HUES6 (cell line): ENCODE measurements around the gene UROS.

Experiments used
- H3K27ac ChIP-seq: 2 replicates; pipeline ENCODE4 v1.7.0; 2013; ENCODE audit warnings: low read depth, mild to moderate bottlenecking, low read length, inconsistent platforms
- H3K27me3 ChIP-seq: 2 replicates; pipeline ENCODE4 v1.6.1; 2013; ENCODE audit warnings: low read length; ENCODE audit not compliant: control insufficient read depth, insufficient read depth
- H3K36me3 ChIP-seq: 2 replicates; pipeline ENCODE4 v1.6.1; 2013; ENCODE audit warnings: low read length; ENCODE audit not compliant: control insufficient read depth, insufficient read depth
- H3K4me1 ChIP-seq: 2 replicates; pipeline ENCODE4 v1.6.1; 2013; ENCODE audit warnings: low read length; ENCODE audit not compliant: control insufficient read depth, insufficient read depth
- H3K4me3 ChIP-seq: 2 replicates; pipeline ENCODE4 v1.5.1; 2013; ENCODE audit warnings: low read depth, low read length
- H3K9ac ChIP-seq: one replicate; pipeline ENCODE4 v1.6.1; 2013; ENCODE audit warnings: mild to moderate bottlenecking, low read length
- H3K9me3 ChIP-seq: 2 replicates; pipeline ENCODE4 v1.6.1; 2013; ENCODE audit warnings: low read depth, low read length; ENCODE audit not compliant: control insufficient read depth, insufficient read depth

The UROS gene

DNA sequence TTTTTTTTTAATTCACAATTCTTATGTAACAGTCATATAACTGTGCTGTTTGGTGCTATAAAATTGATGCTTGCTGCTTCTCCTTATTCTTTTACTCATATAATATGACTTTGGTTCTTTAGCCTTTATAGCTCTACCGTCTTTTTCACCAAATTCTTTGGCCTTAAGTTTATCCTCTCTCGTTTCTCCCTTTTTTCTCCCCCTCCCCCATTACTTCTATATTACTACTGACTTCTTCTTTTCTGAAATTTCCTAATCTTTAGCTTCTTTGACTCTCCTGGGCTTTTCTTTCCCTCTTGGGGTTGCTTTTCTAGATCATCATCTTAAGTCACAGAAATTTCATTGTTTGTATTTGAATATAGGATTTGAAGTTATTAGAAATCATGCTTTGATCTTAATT, 4.1 kb upstream of the UROS start:
- no peak overlapping the region for H3K4me3 ChIP-seq
- H3K9ac ChIP-seq: no peak overlapping the region
- no peaks in the 10 kb centered on the region for H3K9me3 ChIP-seq
- H3K4me1 ChIP-seq: peaks cover 14% of the 10 kb centered on the region
- H3K36me3 ChIP-seq: peaks cover 66% of the 10 kb centered on the region
- no peaks in the 10 kb centered on the region for H3K27me3 ChIP-seq
- H3K27ac ChIP-seq: no peak overlapping the region

DNA sequence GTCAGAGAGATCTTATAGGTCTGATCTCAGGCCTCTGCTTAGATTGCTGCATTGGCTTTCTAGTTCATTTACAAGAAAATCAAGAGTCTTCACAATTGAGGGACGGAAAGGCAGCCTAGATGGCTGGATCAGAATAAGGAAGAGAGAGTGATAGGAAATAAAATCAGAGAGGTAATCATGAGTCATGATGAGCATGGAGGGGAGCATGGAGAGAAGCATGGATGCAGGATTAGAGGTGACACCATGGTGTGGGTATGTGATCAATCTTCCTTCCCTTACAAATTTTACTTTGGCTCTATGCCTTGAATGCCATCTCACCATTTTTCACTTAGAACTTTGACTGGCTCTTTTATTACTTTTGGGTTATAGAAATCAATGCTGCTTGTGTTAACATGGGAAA, 1.7 kb upstream of the UROS start:
- Histone ChIP-seq H3K27ac (no peak overlapping the region), H3K9me3 (no peaks in the 10 kb centered on the region), H3K27me3 (no peaks in the 10 kb centered on the region), H3K36me3 (peaks cover 42% of the 10 kb centered on the region), H3K4me1 (peaks cover 14% of the 10 kb centered on the region), H3K4me3 (peak overlapping the region; percentile 90), H3K9ac (peak overlapping the region; percentile 98)

DNA sequence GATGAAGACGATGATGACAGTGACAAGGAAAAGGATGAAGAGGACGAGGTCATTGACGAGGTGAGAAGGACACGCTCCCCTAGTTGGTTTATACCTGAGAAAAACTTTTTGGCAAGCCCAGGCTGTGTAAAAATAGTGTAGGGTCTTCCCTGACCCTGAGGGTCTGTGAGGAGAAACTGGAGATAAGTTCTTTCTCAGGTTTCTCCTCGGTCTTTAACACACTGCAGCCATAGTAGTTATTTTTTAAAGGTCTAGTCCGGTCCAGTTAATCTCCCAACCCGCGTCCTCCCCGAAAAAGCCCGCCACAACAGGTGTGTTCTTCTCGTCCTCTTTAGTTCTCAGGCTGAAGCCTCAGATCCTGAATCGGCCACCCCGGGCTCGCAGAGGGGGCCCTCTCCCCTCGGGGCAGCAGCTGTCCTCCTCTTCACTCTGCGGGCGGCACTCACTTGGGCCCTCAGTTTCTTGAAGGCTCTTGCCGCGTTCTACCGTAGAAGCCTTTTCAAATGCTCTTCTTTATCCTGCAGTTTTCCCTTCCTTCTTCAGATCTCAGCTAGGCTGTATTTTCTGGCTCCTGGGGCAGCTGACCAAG, 699 bp upstream of the UROS start:
- Histone ChIP-seq H3K9ac (peak overlapping the region; percentile 98), H3K27ac (peak overlapping the region; percentile 98), H3K36me3 (peaks cover 32% of the 10 kb centered on the region)

DNA sequence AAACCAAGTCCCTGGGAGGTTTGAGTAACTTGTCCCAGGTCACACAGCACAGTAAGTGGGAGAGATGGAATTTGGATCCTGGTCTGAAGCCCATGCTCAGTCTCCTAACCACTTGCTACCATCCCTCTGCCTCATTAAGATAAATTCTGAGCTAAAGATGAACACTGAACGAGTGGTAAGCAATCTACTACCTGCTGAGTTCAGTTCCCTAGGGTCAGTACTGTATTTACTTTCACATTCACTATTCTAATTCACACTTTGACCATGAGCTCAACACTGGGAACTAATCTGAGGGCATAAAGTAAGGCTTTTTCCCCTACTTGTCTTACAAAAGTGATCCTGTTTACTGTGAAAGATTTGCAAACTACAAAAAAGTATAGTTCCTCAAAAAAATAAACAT, 2.4 kb downstream of the UROS start:
- H3K27me3 ChIP-seq: no peaks in the 10 kb centered on the region
- no peak overlapping the region for H3K4me3 ChIP-seq
- H3K4me1 ChIP-seq: peaks cover 13% of the 10 kb centered on the region
- no peak overlapping the region for H3K27ac ChIP-seq
- peaks cover 8% of the 10 kb centered on the region; the same call in 1 of the 2 replicates for H3K36me3 ChIP-seq
- no peak overlapping the region for H3K9ac ChIP-seq
- no peaks in the 10 kb centered on the region for H3K9me3 ChIP-seq

More for the DNA sequence above, 699 bp upstream of the UROS start:
- Histone ChIP-seq H3K9me3 (no peaks in the 10 kb centered on the region), H3K4me3 (peak overlapping the region; percentile 90), H3K27me3 (no peaks in the 10 kb centered on the region), H3K4me1 (peaks cover 14% of the 10 kb centered on the region)

DNA sequence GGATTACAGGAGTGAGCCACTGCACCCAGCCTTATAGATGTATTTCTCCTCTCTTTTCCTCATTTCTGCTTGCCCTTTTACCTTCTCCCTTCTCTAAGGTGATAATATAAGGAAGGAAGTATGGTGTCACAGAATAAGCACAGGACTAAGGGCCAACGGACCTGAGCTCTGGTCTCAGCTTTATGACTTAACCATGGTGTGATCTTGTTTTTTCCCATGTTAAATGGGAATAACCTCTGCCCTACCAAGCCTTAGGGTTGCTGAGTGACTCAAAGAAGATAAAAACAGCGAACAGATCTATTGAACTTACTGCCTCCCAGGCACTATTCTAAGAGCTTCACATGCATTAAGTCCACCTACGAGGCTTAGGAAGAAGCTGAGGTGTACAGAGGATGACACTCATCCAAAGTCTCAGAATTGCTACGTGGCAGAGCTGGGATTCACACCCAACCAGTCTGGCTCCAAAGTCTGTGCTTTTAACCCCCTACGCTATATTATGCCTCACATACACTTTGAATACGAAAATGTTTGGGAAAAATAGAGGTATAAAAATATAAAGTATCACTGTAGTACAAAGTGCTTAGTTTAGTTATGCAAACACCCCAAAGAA, 5.6 kb downstream of the UROS start:
- Histone ChIP-seq H3K36me3 (peaks cover 36% of the 10 kb centered on the region), H3K9ac (no peak overlapping the region), H3K9me3 (no peaks in the 10 kb centered on the region), H3K4me1 (no peaks in the 10 kb centered on the region), H3K4me3 (no peak overlapping the region), H3K27ac (no peak overlapping the region), H3K27me3 (no peaks in the 10 kb centered on the region)

DNA sequence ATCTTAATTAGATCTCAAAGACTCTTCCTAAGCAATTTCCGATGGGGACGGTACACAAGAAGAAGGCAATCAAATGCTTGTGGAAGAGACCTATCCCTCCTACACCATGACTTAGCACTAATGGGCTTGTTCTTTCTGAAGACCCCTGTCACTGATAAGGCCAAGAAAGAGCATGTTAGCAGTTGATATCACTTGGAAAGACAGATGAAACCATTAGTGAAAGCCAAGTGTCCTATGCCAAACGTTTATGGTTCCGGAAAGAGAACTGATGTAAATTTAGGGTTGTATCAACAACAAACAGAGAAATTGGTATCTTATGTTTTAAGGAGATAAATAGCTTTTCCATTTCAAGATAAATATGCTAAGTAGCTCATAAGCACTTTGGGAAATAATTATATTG, 6.5 kb downstream of the UROS start:
- Histone ChIP-seq H3K27me3 (no peaks in the 10 kb centered on the region), H3K4me3 (no peak overlapping the region), H3K9ac (no peak overlapping the region), H3K36me3 (peaks cover 41% of the 10 kb centered on the region), H3K9me3 (no peaks in the 10 kb centered on the region), H3K27ac (no peak overlapping the region), H3K4me1 (no peaks in the 10 kb centered on the region)

DNA sequence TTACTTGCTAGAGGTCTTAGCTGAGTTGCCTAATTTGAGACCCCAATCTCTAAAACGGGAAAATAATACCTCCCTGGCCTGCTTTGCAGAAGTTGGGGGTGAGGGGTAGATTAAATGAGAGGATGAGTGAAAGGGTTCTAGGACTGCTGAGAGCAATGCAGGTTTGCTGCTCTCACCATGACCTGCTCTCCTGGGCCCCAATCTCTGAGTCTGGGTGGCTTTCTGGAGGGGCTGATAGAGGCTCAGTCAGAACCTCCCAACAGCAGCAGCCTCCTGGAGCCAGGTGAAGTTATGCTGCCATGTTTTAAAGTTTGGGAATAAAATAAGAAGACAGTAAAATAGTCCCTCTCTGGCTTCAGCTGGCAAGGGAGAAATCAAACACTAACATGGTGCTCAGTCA, 7.3 kb downstream of the UROS start:
- Histone ChIP-seq H3K9ac (no peak overlapping the region), H3K4me1 (no peaks in the 10 kb centered on the region), H3K36me3 (peaks cover 49% of the 10 kb centered on the region), H3K27ac (no peak overlapping the region), H3K4me3 (no peak overlapping the region), H3K27me3 (no peaks in the 10 kb centered on the region), H3K9me3 (no peaks in the 10 kb centered on the region)

DNA sequence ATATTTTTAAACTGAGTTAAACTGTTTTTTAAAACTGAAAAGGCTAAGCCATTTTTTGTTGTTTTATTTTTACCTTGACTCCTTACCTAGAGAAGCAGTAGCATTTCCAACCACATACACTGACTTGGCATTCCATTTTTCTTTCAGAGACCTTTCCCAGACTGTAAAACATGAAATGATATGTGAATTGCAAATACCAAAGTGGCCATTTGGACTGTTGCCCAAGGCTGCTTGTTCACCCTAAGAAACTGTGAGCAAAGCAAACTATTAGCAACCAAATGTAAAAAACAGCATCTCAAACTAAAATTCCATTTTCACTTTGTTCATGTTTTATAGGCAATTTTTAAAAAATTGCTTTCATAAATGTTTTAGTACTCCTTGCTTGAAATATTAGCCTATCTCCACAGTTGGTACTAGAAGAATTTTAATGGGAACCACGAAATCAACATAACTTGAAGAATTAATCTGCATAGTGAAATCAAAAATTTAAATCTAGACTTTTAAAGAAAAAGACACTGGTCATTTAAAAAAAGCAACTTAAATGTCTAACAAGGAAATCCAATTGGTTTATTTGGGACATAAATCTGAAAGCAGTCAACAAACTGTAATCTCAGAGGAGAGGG, 10.8 kb downstream of the UROS start:
- Histone ChIP-seq H3K9me3 (no peaks in the 10 kb centered on the region), H3K27me3 (no peaks in the 10 kb centered on the region), H3K4me3 (no peak overlapping the region), H3K4me1 (no peaks in the 10 kb centered on the region), H3K36me3 (peaks cover 72% of the 10 kb centered on the region), H3K27ac (no peak overlapping the region), H3K9ac (no peak overlapping the region)

DNA sequence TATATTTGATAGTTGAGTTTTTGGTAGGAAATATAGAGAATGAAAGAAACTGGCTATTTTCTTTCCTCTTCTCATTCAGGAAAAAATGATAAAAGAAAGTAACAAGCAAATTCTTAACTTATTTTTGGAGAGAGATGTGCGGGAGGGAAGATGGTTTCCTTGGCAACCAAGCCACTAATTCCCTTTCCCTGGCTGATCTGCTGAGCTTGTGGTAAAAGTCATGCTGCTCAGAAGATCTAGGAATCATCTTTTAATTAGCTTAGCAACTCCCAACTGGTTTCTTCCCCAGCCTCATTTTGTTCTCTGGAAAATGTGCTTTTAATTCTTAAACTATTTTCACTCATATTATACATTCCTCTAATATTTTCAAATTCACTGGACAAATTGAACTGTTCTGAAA, 11.8 kb downstream of the UROS start:
- no peaks in the 10 kb centered on the region for H3K4me1 ChIP-seq
- H3K27me3 ChIP-seq: no peaks in the 10 kb centered on the region
- H3K9ac ChIP-seq: no peak overlapping the region
- no peak overlapping the region for H3K4me3 ChIP-seq
- no peak overlapping the region for H3K27ac ChIP-seq
- H3K36me3 ChIP-seq: peaks cover 81% of the 10 kb centered on the region
- H3K9me3 ChIP-seq: no peaks in the 10 kb centered on the region

DNA sequence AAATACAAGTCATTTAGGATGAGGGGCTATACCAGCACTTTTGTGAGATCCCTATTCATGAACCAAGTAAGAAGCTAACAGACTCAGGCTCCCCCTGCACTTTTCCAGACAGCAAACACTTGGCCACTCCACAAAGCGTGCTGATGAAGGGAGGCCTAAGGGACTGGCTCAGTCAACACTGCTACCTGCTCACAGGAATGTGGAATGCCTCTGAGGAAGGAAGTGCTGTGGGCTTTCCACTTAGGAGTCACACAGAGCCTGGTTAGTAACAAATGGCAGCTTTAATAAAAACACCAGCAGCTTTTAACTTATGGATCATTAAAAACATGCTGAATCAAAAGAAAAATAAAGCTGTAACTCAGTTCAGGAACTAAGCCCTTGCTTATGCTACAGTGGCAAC, 15.0 kb downstream of the UROS start:
- Histone ChIP-seq H3K27me3 (no peaks in the 10 kb centered on the region), H3K9ac (no peak overlapping the region), H3K36me3 (peaks cover 67% of the 10 kb centered on the region), H3K4me3 (no peak overlapping the region), H3K9me3 (no peaks in the 10 kb centered on the region), H3K4me1 (peaks cover 6% of the 10 kb centered on the region), H3K27ac (no peak overlapping the region)

DNA sequence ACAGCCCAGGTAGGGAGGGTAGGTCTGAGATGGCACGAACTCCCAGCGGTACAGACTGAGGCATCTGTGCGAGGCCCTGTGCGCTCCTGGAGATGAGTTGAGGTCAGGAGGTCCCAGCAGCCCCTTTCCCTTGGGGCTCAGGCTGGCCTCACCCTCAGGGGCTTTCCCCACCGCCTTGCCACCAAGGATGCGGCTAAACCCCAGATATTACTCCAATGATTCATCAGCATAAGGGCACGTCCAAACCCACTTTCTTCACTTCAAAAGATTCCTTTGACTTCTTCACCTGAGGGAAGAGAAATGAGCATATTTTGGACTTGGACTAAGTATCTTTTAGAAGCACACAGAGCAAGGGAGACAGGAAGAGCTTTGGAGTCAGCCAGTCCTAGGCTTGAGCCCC, 20.3 kb downstream of the UROS start:
- Histone ChIP-seq H3K9me3 (no peaks in the 10 kb centered on the region), H3K27me3 (no peaks in the 10 kb centered on the region), H3K4me3 (no peak overlapping the region), H3K27ac (no peak overlapping the region), H3K9ac (no peak overlapping the region), H3K4me1 (peaks cover 6% of the 10 kb centered on the region), H3K36me3 (peaks cover 51% of the 10 kb centered on the region)
